Memory B cell (primary cell): ENCODE measurements around the gene RPS6KA2.

Source experiments
- ATAC-seq: fragments of 150-1000 bp; cut with Tn5 transposase; 2 replicates; pipeline ENCODE4 v1.10.0; 2021; ENCODE audit warnings: low read depth, mild to moderate bottlenecking, moderate library complexity
- DNase-seq, 2 donors: peaks; one replicate each; pipeline ENCODE4 v3.0.0; 2022; ENCODE audit warnings: low spot score in 2 of 2
- H3K27ac Mint-ChIP-seq: one replicate; pipeline ENCODE4 v1.8.0; 2022; ENCODE audit warnings: mild to moderate bottlenecking, moderate library complexity, mixed read lengths
- H3K27me3 Mint-ChIP-seq: one replicate; pipeline ENCODE4 v1.8.0; 2022; ENCODE audit warnings: mixed read lengths
- H3K36me3 Mint-ChIP-seq: one replicate; pipeline ENCODE4 v1.8.0; 2022; ENCODE audit warnings: mild to moderate bottlenecking, mixed read lengths
- H3K4me1 Mint-ChIP-seq: one replicate; pipeline ENCODE4 v1.8.0; 2022; ENCODE audit warnings: mixed read lengths
- H3K4me3 Mint-ChIP-seq: one replicate; pipeline ENCODE4 v1.8.0; 2022; ENCODE audit warnings: mild to moderate bottlenecking, moderate library complexity, mixed read lengths
- H3K9me3 Mint-ChIP-seq: one replicate; pipeline ENCODE4 v1.8.0; 2022; ENCODE audit warnings: mixed read lengths

RPS6KA2 gene

GRCh38 chr6:166440106-166440505 is 186.9 kb downstream of the RPS6KA2 start:
- H3K4me3 Mint-ChIP-seq = no peak overlapping the region
- no peak for ATAC-seq
- no peaks in the 10 kb centered on the region for H3K9me3 Mint-ChIP-seq
- no peak overlapping the region for H3K27ac Mint-ChIP-seq
- DNase-seq = no peak
- peaks cover 13% of the 10 kb centered on the region for H3K27me3 Mint-ChIP-seq
- peaks cover 2% of the 10 kb centered on the region for H3K4me1 Mint-ChIP-seq
- peaks cover 6% of the 10 kb centered on the region for H3K36me3 Mint-ChIP-seq

DNA sequence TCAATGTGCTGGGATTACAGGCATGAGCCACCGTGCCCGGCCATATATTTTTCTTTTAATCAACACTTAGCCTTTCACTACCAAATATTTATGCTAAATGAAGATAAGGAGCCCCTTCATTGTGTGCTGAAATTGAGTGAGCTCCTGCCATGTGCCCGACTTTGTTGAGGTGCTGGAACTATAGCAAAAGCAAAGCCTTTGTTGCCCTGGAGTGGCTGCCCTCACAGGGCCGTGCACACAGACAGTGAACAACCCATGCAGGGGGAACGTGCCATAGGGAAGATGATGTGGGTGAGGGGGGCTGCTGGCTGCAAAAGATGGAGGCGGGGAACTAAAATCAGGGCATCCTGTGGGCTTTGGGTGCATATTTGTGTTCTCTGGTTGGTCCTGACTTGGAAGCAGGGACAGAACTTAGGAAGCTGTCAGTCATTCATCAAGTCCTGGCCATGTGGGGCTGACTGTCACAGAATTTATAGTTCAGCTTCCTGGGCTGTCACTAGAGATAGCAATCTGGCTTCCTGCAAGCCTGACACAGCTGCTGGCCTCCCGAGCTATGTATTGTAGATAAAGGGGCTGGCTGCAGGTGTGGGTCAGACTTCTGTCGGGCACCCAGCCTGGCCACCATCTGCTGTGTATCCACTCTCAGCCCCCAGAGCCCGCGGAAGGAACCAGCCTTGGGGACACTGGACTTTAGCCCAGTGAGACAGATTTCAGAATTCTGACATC is 187.5 kb downstream of the RPS6KA2 start:
- ATAC-seq (no peak), DNase-seq (no peak)
- Mint-ChIP-seq H3K4me1 (peaks cover 2% of the 10 kb centered on the region), H3K4me3 (no peak overlapping the region), H3K27me3 (peaks cover 13% of the 10 kb centered on the region), H3K36me3 (peaks cover 6% of the 10 kb centered on the region), H3K27ac (no peak overlapping the region), H3K9me3 (no peaks in the 10 kb centered on the region)

DNA sequence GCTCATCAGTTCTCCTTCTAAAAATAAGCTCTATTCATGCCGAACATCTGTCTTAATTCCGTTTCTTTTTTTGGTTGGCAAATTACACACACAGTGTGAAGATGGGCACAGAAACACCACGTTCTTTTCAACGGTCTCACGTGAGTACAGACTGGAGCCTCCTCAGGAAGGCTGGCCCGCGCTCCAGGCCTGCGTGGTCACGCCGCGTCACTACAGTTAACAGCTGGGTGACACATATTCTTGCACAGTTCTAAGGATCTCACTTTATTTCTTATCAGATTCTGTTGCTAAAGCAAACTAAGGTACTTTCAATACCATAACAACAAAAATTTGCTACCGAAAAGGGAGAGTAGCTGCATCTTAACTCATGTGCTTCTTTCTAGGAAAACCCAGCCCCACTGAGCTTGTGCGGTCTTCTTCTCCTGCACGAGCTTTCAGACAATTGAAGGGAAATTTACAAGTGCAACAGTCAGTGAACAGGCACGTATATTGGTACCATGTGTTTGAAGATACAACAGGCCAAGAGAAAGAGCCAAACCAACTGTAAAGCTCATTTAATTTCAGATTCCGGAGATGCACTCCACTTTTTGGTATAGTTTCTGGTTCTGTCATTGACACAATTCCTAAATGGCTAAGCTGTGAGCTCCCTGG is 188.7 kb downstream of the RPS6KA2 start:
- Mint-ChIP-seq H3K4me3 (no peak overlapping the region), H3K9me3 (no peaks in the 10 kb centered on the region), H3K4me1 (peaks cover 2% of the 10 kb centered on the region), H3K36me3 (peaks cover 3% of the 10 kb centered on the region), H3K27ac (no peak overlapping the region), H3K27me3 (peaks cover 11% of the 10 kb centered on the region)
- DNase-seq (no peak), ATAC-seq (no peak)

- Mint-ChIP-seq H3K4me1 (no peaks in the 10 kb centered on the region), H3K9me3 (no peaks in the 10 kb centered on the region), H3K4me3 (no peak overlapping the region), H3K36me3 (peaks cover 3% of the 10 kb centered on the region), H3K27me3 (peaks cover 11% of the 10 kb centered on the region), H3K27ac (no peak overlapping the region)
- ATAC-seq = no peak
- no peak for DNase-seq
Measured at GRCh38 chr6:166437661-166438060, 189.4 kb downstream of the RPS6KA2 start.

- H3K4me1 Mint-ChIP-seq = no peaks in the 10 kb centered on the region
- no peak for DNase-seq
- no peak overlapping the region for H3K27ac Mint-ChIP-seq
- H3K9me3 Mint-ChIP-seq = no peaks in the 10 kb centered on the region
- peaks cover 3% of the 10 kb centered on the region for H3K36me3 Mint-ChIP-seq
- no peak for ATAC-seq
- peaks cover 10% of the 10 kb centered on the region for H3K27me3 Mint-ChIP-seq
- H3K4me3 Mint-ChIP-seq = no peak overlapping the region
Measured at GRCh38 chr6:166436195-166437139, 190.6 kb downstream of the RPS6KA2 start.

DNA sequence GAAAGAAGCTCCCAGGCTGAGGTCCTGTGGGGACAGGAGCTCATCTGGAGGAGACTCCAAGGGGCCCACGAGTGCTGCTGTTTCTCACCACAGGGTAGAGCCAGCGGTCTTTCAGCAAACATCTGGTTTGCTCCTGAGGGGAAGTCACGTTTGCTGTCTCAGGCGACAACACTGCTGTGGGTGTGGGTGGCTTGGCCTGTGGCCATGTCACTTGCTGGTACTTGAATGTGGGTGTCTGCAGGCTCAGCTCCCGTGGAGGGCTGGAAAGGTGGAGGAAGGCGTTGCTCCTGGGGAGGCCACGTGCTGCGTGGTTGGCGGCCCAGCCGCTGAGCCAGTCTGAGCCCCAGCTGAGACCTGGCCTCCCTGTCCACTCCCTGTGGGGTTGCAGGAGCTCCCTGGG is 191.5 kb downstream of the RPS6KA2 start:
- Mint-ChIP-seq H3K36me3 (peaks cover 3% of the 10 kb centered on the region), H3K4me1 (no peaks in the 10 kb centered on the region), H3K9me3 (no peaks in the 10 kb centered on the region), H3K27me3 (peaks cover 6% of the 10 kb centered on the region), H3K4me3 (no peak overlapping the region), H3K27ac (no peak overlapping the region)
- DNase-seq (no peak), ATAC-seq (no peak)

- H3K4me1 Mint-ChIP-seq = no peaks in the 10 kb centered on the region
- DNase-seq = no peak
- no peaks in the 10 kb centered on the region for H3K9me3 Mint-ChIP-seq
- peaks cover 3% of the 10 kb centered on the region for H3K27me3 Mint-ChIP-seq
- H3K36me3 Mint-ChIP-seq = peaks cover 3% of the 10 kb centered on the region
- no peak for ATAC-seq
- no peak overlapping the region for H3K4me3 Mint-ChIP-seq
- no peak overlapping the region for H3K27ac Mint-ChIP-seq
Measured at GRCh38 chr6:166434336-166434735, 192.7 kb downstream of the RPS6KA2 start.

- H3K9me3 Mint-ChIP-seq = no peaks in the 10 kb centered on the region
- DNase-seq (no peak), ATAC-seq (no peak)
- H3K4me3 Mint-ChIP-seq = no peak overlapping the region
- peaks cover under 1% of the 10 kb centered on the region for H3K27me3 Mint-ChIP-seq
- H3K27ac Mint-ChIP-seq = no peak overlapping the region
- H3K4me1 Mint-ChIP-seq = no peaks in the 10 kb centered on the region
- H3K36me3 Mint-ChIP-seq = peaks cover 5% of the 10 kb centered on the region
Measured at GRCh38 chr6:166433096-166433495, 194.0 kb downstream of the RPS6KA2 start.

GRCh38 chr6:166430269-166430668 is 196.8 kb downstream of the RPS6KA2 start:
- no peaks in the 10 kb centered on the region for H3K9me3 Mint-ChIP-seq
- H3K27me3 Mint-ChIP-seq = no peaks in the 10 kb centered on the region
- ATAC-seq = no peak
- H3K4me3 Mint-ChIP-seq = no peak overlapping the region
- peaks cover 7% of the 10 kb centered on the region for H3K36me3 Mint-ChIP-seq
- no peak for DNase-seq
- no peaks in the 10 kb centered on the region for H3K4me1 Mint-ChIP-seq
- H3K27ac Mint-ChIP-seq = no peak overlapping the region

DNA sequence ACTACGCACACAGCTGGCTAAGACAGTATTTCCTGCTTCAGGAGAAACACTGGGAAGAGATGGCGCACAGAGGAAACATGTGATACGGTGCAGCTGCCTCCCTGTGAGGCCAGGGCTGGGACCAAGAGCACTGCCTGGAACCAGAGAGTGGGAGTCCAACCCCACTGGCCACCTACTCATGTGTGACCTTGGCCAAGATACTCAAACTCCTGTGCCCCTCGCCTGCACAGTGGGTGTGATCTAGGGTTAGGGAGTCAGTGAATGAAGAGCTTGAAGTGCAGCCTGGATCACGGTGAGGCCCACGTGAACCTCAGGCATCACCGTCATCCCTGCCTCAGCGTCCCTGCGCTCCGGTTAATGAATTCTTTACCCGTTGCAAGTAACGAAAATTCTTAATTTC is 202.6 kb downstream of the RPS6KA2 start:
- Mint-ChIP-seq H3K4me1 (no peaks in the 10 kb centered on the region), H3K27me3 (no peaks in the 10 kb centered on the region), H3K4me3 (no peak overlapping the region), H3K36me3 (peaks cover 9% of the 10 kb centered on the region), H3K9me3 (no peaks in the 10 kb centered on the region), H3K27ac (no peak overlapping the region)
- no peak for ATAC-seq
- no peak for DNase-seq

DNA sequence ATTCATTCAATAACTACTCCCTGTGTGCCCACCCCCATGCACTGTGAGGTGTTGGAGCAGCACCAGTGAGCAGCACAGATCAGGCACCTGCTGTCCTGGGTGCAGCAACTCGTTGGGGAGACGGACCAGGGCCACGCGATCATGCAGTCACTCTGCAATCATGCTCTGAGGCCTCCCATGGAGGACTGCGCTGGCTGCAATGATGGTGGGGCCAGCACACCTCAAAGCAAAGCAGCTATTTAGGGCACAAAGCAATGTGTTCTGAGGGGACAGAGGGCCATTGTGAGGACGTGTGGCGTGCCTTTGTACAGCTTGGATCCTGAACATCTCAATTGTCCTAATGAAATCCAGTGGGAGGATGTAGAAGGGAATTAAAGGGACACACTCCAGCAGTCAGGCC is 203.3 kb downstream of the RPS6KA2 start:
- Mint-ChIP-seq H3K4me3 (no peak overlapping the region), H3K27ac (no peak overlapping the region), H3K4me1 (no peaks in the 10 kb centered on the region), H3K9me3 (no peaks in the 10 kb centered on the region), H3K27me3 (no peaks in the 10 kb centered on the region), H3K36me3 (peaks cover 7% of the 10 kb centered on the region)
- no peak for DNase-seq
- ATAC-seq = no peak

GRCh38 chr6:166423051-166423745 is 203.9 kb downstream of the RPS6KA2 start:
- DNase-seq (no peak), ATAC-seq (no peak)
- Mint-ChIP-seq H3K4me3 (no peak overlapping the region), H3K9me3 (no peaks in the 10 kb centered on the region), H3K4me1 (no peaks in the 10 kb centered on the region), H3K36me3 (peaks cover 7% of the 10 kb centered on the region), H3K27me3 (no peaks in the 10 kb centered on the region), H3K27ac (no peak overlapping the region)

DNA sequence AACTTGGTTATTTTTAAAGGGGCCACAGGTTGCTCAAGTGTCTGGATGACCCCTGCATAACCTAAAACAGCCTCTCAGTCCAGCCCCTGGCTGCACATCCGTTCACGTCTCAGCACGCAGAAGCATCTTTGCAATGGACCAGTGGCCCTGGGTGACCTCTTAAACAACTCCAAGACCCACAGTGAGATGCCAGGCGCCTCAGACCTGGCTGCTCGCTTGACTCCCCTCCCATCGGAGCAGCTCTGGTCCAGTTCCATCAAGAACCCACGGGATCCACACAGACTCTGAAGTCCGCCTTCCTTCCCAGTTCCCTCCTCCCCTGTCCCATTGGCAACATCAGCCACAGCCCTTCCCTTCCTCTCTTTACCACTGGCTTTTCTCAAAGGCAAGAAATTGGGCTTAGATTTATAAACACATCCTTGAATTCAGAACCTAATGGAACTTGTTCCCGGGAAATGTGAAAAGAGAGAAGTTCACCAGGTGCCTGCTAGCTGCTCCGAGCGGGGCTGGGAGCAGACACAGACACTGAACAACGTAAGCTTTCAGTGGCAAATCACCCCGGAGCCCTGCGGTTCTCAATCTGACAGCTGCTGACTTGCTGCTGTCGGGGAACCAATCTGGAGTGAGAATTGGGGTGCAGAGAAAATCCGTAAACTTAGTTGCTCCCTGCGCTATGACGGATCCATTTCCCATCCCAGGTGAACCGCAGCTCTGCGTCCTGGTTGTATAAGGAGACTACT is 204.7 kb downstream of the RPS6KA2 start:
- H3K4me3 Mint-ChIP-seq = no peak overlapping the region
- no peaks in the 10 kb centered on the region for H3K9me3 Mint-ChIP-seq
- H3K27me3 Mint-ChIP-seq = no peaks in the 10 kb centered on the region
- no peak for DNase-seq
- no peak overlapping the region for H3K27ac Mint-ChIP-seq
- ATAC-seq = no peak
- H3K4me1 Mint-ChIP-seq = no peaks in the 10 kb centered on the region
- peaks cover 7% of the 10 kb centered on the region for H3K36me3 Mint-ChIP-seq
